ENCODE measurements around the gene TMEM88.

TMEM88 gene

DNA sequence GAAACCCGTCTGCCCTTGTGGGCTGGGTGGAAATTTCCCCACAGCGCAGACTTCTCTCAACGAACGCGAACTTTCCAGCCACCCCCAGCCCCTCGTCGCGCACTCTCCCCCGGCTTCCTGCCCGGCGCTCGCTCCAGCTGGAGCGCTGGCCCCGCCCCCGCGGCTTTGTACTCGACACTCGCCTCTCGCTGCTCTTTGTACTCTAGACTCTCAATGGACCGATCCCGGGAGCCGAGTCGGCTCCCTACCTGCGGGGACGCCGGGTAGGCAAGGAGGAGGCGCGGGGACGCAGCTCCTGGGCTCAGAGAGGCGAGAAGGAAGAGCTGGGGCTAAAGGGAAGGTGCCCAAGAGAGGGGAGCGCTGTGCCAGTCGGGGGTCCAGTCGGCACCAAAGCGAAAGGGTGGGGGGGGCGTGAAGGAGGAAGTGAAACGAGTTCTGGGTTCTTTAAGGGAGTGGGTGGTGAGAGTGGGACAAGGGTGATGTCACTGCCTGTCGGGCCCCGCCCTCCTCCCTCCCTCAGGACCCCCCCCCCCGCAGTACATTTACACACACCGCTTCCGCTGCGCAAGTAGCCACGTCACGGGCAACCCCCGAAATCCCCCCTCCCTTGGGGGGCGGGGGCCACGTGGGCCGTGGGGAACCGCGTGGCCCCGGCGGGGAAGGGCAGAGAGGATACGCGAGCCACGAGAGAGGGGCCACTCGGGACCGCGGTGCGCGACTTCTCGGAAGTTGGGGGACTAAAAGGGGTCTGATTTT is 11.2 kb upstream of the TMEM88 start:
- DNase-seq (ENCODE audit: low read depth in 2 of 2), result peak; percentile 89 to 93

GRCh38 chr17:7844292-7845154 is 10.3 kb upstream of the TMEM88 start:
- DNase-seq (ENCODE audit: low read depth in 2 of 2), result peak in 1 of 2 donors; percentile 70

- no peak for DNase-seq (ENCODE audit: low read depth in 2 of 2)
Observed at GRCh38 chr17:7845359-7846062, 9.4 kb upstream of the TMEM88 start.

DNA sequence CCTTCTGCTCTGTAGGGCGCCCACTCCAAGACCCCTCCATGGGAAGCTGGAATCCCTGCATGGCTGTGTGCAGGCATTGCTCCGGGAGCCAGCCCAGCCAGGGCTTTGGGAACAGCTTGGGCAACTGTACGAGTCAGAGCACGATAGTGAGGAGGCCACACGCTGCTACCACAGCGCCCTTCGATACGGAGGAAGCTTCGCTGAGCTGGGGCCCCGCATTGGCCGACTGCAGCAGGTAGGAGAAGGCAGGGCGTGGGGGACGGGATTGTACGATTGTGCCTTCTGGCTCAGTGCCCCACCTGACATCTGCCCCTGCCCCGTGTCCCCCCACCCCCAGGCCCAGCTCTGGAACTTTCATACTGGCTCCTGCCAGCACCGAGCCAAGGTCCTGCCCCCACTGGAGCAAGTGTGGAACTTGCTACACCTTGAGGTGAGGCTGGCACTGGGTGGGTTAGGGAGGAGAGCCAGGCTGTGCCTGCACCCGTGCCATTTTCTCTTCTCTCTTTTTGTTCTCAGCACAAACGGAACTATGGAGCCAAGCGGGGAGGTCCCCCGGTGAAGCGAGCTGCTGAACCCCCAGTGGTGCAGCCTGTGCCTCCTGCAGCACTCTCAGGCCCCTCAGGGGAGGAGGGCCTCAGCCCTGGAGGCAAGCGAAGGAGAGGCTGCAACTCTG is 8.7 kb upstream of the TMEM88 start:
- no peak for DNase-seq (ENCODE audit: low read depth in 2 of 2)

DNA sequence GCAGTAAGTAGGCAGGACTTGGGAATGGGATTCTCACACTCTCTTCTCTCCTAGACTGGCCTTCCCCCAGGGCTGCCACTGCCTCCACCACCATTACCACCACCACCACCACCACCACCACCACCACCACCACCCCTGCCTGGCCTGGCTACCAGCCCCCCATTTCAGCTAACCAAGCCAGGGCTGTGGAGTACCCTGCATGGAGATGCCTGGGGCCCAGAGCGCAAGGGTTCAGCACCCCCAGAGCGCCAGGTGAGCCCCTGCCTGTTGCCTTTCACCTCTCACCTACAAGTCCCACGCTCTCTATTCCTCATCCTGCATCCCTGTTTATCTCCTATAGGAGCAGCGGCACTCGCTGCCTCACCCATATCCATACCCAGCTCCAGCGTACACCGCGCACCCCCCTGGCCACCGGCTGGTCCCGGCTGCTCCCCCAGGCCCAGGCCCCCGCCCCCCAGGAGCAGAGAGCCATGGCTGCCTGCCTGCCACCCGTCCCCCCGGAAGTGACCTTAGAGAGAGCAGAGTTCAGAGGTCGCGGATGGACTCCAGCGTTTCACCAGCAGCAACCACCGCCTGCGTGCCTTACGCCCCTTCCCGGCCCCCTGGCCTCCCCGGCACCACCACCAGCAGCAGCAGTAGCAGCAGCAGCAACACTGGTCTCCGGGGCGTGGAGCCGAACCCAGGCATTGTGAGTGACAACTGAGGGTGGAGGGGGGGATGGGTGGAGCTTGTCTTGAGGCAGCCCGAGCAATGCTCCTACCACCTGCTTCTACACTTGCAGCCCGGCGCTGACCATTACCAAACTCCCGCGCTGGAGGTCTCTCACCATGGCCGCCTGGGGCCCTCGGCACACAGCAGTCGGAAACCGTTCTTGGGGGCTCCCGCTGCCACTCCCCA is 7.9 kb upstream of the TMEM88 start:
- DNase-seq (ENCODE audit: low read depth in 2 of 2), result no peak

DNA sequence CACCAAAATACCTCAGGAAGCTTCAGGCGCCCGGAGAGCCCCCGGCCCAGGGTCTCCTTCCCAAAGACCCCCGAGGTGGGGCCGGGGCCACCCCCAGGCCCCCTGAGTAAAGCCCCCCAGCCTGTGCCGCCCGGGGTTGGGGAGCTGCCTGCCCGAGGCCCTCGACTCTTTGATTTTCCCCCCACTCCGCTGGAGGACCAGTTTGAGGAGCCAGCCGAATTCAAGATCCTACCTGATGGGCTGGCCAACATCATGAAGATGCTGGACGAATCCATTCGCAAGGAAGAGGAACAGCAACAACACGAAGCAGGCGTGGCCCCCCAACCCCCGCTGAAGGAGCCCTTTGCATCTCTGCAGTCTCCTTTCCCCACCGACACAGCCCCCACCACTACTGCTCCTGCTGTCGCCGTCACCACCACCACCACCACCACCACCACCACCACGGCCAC is 6.7 kb upstream of the TMEM88 start:
- no peak for DNase-seq (ENCODE audit: low read depth in 2 of 2)

GRCh38 chr17:7848739-7849129 is 6.1 kb upstream of the TMEM88 start:
- DNase-seq (ENCODE audit: low read depth in 2 of 2), result no peak

DNA sequence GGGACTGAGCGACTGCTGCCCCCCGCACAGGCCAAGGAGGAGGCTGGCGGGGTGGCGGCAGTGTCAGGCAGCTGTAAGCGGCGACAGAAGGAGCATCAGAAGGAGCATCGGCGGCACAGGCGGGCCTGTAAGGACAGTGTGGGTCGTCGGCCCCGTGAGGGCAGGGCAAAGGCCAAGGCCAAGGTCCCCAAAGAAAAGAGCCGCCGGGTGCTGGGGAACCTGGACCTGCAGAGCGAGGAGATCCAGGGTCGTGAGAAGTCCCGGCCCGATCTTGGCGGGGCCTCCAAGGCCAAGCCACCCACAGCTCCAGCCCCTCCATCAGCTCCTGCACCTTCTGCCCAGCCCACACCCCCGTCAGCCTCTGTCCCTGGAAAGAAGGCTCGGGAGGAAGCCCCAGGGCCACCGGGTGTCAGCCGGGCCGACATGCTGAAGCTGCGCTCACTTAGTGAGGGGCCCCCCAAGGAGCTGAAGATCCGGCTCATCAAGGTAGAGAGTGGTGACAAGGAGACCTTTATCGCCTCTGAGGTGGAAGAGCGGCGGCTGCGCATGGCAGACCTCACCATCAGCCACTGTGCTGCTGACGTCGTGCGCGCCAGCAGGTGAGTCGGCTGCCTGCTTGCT is 5.6 kb upstream of the TMEM88 start:
- no peak for DNase-seq (ENCODE audit: low read depth in 2 of 2)

DNA sequence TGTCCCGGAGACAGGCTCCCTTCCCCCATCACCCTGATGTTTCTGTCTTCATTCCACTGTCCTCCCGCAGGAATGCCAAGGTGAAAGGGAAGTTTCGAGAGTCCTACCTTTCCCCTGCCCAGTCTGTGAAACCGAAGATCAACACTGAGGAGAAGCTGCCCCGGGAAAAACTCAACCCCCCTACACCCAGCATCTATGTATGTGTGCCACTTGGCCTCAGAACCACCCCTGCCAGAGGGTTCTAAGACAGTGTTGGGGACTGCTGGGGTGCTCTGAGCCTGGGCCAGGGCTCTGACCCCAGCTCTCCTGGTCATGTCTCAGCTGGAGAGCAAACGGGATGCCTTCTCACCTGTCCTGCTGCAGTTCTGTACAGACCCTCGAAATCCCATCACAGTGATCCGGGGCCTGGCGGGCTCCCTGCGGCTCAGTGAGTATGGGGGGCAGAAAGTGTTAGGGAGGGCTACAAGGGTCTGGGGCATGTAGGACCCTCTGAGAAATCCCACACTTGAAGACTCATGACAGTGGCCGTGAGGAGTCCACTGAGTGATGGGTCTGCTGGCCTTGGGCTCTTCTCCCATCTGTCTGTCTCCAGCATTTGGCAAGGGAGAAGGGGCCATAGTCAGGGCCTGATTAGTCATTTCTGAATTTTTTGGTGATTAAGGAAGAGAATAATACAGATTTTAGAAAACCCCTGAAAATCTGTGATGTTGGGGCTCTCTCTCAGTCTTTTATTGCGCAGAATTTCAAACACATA is 4.9 kb upstream of the TMEM88 start:
- DNase-seq (ENCODE audit: low read depth in 2 of 2), result no peak

GRCh38 chr17:7850701-7851437 is 4.0 kb upstream of the TMEM88 start:
- peak in 1 of 2 donors; percentile 15 for DNase-seq (ENCODE audit: low read depth in 2 of 2)

GRCh38 chr17:7851438-7852261 is 3.2 kb upstream of the TMEM88 start:
- DNase-seq (ENCODE audit: low read depth in 2 of 2), result peak; percentile 85 to 93

GRCh38 chr17:7852262-7852670 is 2.6 kb upstream of the TMEM88 start:
- no peak for DNase-seq (ENCODE audit: low read depth in 2 of 2)

GRCh38 chr17:7852919-7853690 is 1.8 kb upstream of the TMEM88 start:
- peak in 1 of 2 donors; percentile 12 for DNase-seq (ENCODE audit: low read depth in 2 of 2)

- peak in 1 of 2 donors; percentile 28 for DNase-seq (ENCODE audit: low read depth in 2 of 2)
Observed at GRCh38 chr17:7853691-7854038, 1.2 kb upstream of the TMEM88 start.

DNA sequence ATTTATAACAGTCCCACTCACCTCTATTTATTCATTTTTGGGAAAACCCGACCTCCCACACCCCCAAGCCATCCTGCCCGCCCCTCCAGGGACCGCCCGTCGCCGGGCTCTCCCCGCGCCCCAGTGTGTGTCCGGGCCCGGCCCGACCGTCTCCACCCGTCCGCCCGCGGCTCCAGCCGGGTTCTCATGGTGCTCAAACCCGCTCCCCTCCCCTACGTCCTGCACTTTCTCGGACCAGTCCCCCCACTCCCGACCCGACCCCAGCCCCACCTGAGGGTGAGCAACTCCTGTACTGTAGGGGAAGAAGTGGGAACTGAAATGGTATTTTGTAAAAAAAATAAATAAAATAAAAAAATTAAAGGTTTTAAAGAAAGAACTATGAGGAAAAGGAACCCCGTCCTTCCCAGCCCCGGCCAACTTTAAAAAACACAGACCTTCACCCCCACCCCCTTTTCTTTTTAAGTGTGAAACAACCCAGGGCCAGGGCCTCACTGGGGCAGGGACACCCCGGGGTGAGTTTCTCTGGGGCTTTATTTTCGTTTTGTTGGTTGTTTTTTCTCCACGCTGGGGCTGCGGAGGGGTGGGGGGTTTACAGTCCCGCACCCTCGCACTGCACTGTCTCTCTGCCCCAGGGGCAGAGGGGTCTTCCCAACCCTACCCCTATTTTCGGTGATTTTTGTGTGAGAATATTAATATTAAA is 638 bp upstream of the TMEM88 start:
- peak in 1 of 2 donors; percentile 11 for DNase-seq (ENCODE audit: low read depth in 2 of 2)

DNA sequence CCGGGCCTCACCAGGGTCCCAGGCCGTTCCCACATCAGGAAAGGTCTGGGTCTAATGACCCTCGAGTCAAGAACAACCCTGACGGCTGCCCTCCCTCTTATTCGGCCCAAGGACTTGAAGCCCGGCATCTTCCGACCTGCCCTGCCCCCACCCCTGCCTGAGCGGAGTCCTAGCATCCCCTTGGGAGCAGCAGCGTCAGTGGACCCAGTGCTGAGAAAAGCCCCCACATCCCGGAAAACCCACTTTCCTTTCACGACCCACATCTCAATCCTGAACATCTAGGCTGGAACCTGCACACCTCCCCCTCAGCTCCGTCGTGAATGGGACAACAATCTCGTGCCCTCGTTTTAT is 769 bp downstream of the TMEM88 start:
- no peak for DNase-seq (ENCODE audit: low read depth in 2 of 2)

Data from stimulated activated CD4-positive, alpha-beta T cell treated with anti-CD3 and anti-CD28 coated beads, Interleukin-1b, Interleukin-23, amount 100 ng/mL, for 4 hours (primary cell).